KMS-11 (cell line): ENCODE results near the gene PIGR.

Source experiments
- H2AFZ ChIP-seq: fragments of 200-600 bp; sonication (generic); 2 replicates; pipeline ENCODE4 v1.6.1; 2016; ENCODE audit warnings: antibody characterized with exemption, mixed run types, low read depth
- H3K27ac ChIP-seq: fragments of 200-600 bp; sonication (generic); 2 replicates; pipeline ENCODE4 v1.6.1; 2016; ENCODE audit warnings: mild to moderate bottlenecking, mixed run types
- H3K27me3 ChIP-seq: fragments of 200-600 bp; sonication (generic); 2 replicates; pipeline ENCODE4 v1.6.1; 2017; ENCODE audit warnings: mild to moderate bottlenecking, low read depth, mixed run types, moderate library complexity; ENCODE audit not compliant: insufficient read depth
- H3K36me3 ChIP-seq: fragments of 200-600 bp; sonication (generic); 2 replicates; pipeline ENCODE4 v1.6.1; 2017; ENCODE audit warnings: mild to moderate bottlenecking, mixed run types; ENCODE audit not compliant: insufficient read depth
- H3K4me1 ChIP-seq: fragments of 200-600 bp; sonication (generic); 2 replicates; pipeline ENCODE4 v1.6.1; 2016; ENCODE audit warnings: mild to moderate bottlenecking, low read depth, mixed run types; ENCODE audit not compliant: poor library complexity, severe bottlenecking
- H3K4me2 ChIP-seq: fragments of 200-600 bp; sonication (generic); 2 replicates; pipeline ENCODE4 v1.7.0; 2016; ENCODE audit warnings: mild to moderate bottlenecking, mixed run types
- H3K4me3 ChIP-seq: fragments of 200-600 bp; sonication (generic); IDR thresholded peaks from 2 replicates; pipeline ENCODE4 v1.6.1; 2017; ENCODE audit warnings: low read depth, low read length, mixed read lengths; ENCODE audit not compliant: insufficient read depth
- H3K79me2 ChIP-seq: fragments of 200-600 bp; sonication (generic); 2 replicates; pipeline ENCODE4 v1.6.1; 2016; ENCODE audit warnings: low read depth, mixed run types; ENCODE audit not compliant: insufficient read depth
- H3K9ac ChIP-seq: fragments of 200-600 bp; sonication (generic); 2 replicates; pipeline ENCODE4 v1.6.1; 2016; ENCODE audit warnings: mild to moderate bottlenecking, mixed run types
- H4K20me1 ChIP-seq: fragments of 200-600 bp; sonication (generic); 2 replicates; pipeline ENCODE4 v1.6.1; 2016; ENCODE audit warnings: mild to moderate bottlenecking, mixed run types; ENCODE audit not compliant: insufficient read depth
- TF ChIP-seq, protein P1 (sequence below): fragments of 200-600 bp; sonication (generic); conservative IDR thresholded peaks from 2 replicates; pipeline ENCODE4 v1.6.1; 2017; ENCODE audit warnings: low read depth, mild to moderate bottlenecking, antibody characterized with exemption, low read length, moderate library complexity, mixed read lengths

PIGR gene

GRCh38 chr1:206986402-206986801, 40.1 kb upstream of the PIGR start:
- TF ChIP-seq, protein P1, sequence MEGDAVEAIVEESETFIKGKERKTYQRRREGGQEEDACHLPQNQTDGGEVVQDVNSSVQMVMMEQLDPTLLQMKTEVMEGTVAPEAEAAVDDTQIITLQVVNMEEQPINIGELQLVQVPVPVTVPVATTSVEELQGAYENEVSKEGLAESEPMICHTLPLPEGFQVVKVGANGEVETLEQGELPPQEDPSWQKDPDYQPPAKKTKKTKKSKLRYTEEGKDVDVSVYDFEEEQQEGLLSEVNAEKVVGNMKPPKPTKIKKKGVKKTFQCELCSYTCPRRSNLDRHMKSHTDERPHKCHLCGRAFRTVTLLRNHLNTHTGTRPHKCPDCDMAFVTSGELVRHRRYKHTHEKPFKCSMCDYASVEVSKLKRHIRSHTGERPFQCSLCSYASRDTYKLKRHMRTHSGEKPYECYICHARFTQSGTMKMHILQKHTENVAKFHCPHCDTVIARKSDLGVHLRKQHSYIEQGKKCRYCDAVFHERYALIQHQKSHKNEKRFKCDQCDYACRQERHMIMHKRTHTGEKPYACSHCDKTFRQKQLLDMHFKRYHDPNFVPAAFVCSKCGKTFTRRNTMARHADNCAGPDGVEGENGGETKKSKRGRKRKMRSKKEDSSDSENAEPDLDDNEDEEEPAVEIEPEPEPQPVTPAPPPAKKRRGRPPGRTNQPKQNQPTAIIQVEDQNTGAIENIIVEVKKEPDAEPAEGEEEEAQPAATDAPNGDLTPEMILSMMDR, result no peak
- H3K27me3 ChIP-seq, result no peaks in the 10 kb centered on the region
- H3K27ac ChIP-seq, result no peak overlapping the region

GRCh38 chr1:206985162-206985749, 39.0 kb upstream of the PIGR start:
- Histone ChIP-seq H3K9ac (no peak overlapping the region), H3K36me3 (no peaks in the 10 kb centered on the region), H3K4me3 (no peak overlapping the region), H2AFZ (no peak overlapping the region), H3K27me3 (no peaks in the 10 kb centered on the region), H3K27ac (no peak overlapping the region), H3K4me1 (no peaks in the 10 kb centered on the region), H3K4me2 (no peak overlapping the region), H4K20me1 (no peaks in the 10 kb centered on the region), H3K79me2 (no peaks in the 10 kb centered on the region)
- TF ChIP-seq, protein P1, result no peak

More at GRCh38 chr1:206986402-206986801, 40.1 kb upstream of the PIGR start:
- Histone ChIP-seq H3K9ac (no peak overlapping the region), H3K36me3 (no peaks in the 10 kb centered on the region), H3K4me3 (no peak overlapping the region), H3K79me2 (no peaks in the 10 kb centered on the region), H2AFZ (no peak overlapping the region), H3K4me2 (no peak overlapping the region), H3K4me1 (no peaks in the 10 kb centered on the region), H4K20me1 (no peaks in the 10 kb centered on the region)

GRCh38 chr1:206982216-206982615, 36.0 kb upstream of the PIGR start:
- no peaks in the 10 kb centered on the region for H3K36me3 ChIP-seq
- no peaks in the 10 kb centered on the region for H4K20me1 ChIP-seq
- no peak overlapping the region for H2AFZ ChIP-seq
- H3K4me1 ChIP-seq, result no peaks in the 10 kb centered on the region
- H3K79me2 ChIP-seq, result no peaks in the 10 kb centered on the region
- H3K4me2 ChIP-seq, result no peak overlapping the region
- no peak overlapping the region for H3K9ac ChIP-seq
- H3K27me3 ChIP-seq, result 0 out of 2 replicates have a peak, but pooled peaks cover 3% of the 10 kb centered on the region
- TF ChIP-seq, protein P1, result peak; percentile 92
- H3K27ac ChIP-seq, result no peak overlapping the region
- no peak overlapping the region for H3K4me3 ChIP-seq

DNA sequence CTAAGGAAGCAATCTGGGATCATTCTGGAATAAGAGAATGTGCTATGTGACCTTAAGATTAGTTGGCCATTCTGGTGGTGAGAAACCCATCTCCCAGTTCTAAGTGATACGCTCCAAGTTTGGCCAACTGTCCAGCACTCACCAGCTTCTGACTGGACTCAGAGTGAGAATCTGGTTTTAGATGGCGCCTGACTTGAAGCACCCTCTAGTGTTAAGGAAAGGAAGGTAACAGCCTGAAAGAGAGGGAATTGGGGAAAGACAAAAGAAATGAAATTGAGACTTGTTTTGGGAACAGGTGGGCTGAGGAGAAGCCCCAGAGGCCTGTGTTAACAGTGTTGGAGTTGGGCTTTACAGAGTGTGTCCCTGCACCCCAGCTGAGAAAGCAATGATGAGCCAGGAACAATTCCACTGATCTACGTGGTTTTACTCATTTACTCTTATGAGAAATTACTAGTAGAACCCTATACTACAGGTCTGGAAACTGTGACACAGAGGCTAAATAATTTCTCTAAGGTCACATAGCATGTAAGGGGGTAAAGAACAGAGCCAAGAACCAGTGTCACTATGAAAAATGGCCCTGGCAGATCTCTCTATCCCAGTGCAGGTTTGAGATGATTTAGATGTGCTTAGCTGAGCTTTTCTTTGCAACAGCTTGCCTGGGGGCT, 33.2 kb upstream of the PIGR start:
- H3K4me2 ChIP-seq, result no peak overlapping the region
- H3K27me3 ChIP-seq, result 0 out of 2 replicates have a peak, but pooled peaks cover 3% of the 10 kb centered on the region
- no peaks in the 10 kb centered on the region for H3K4me1 ChIP-seq
- H3K79me2 ChIP-seq, result no peaks in the 10 kb centered on the region
- TF ChIP-seq, protein P1, result peak; percentile 79
- no peak overlapping the region for H3K9ac ChIP-seq
- H2AFZ ChIP-seq, result no peak overlapping the region
- no peaks in the 10 kb centered on the region for H4K20me1 ChIP-seq
- H3K4me3 ChIP-seq, result no peak overlapping the region
- H3K36me3 ChIP-seq, result no peaks in the 10 kb centered on the region
- H3K27ac ChIP-seq, result no peak overlapping the region
